Endothelial cell of umbilical vein (primary cell): ENCODE measurements around the gene CD34. TPM values are rescaled to one million over a fixed set of nuclear protein-coding genes. Genes with fewer than 3 reads are reported as not detected.

ENCODE experiments used
- BruUV-seq: library from RNA; stranded (reverse); fragments of 400-500 nt; replicated peaks from 2 replicates; lab custom pipeline; 2021; lab: Mats Ljungman, UMichigan
- CTCF ChIA-PET: fragments of 300-600, 350-600 bp; sonication (Branson Sonifier 250); formaldehyde crosslinking; loops from one replicate; lab custom pipeline; 2021; ENCODE audit warnings: antibody characterized with exemption, inconsistent platforms; lab: Charles Lee
- POLR2A ChIA-PET: fragments of 300-600, 350-600 bp; sonication (Branson Sonifier 250); formaldehyde crosslinking; loops from one replicate; lab custom pipeline; 2021; ENCODE audit warnings: antibody characterized with exemption, inconsistent platforms; lab: Charles Lee
- DNase-seq: peaks from one replicate; pipeline ENCODE4 v3.0.0-alpha.2; 2011; ENCODE audit warnings: low read depth, low spot score
- FAIRE-seq: peaks from 2 replicates; lab custom pipeline; 2011; peaks lifted over from hg19 to GRCh38; lab: Jason Lieb, UNC
- H2AFZ ChIP-seq: 2 replicates; pipeline ENCODE4 v1.6.0; 2012; ENCODE audit warnings: low read depth, low read length, control low read depth, inconsistent platforms
- H3K27ac ChIP-seq: 2 replicates; pipeline ENCODE4 v1.5.1; 2011; ENCODE audit warnings: low read depth, mild to moderate bottlenecking, control low read depth, low read length, moderate library complexity; ENCODE audit not compliant: insufficient read depth
- H3K27me3 ChIP-seq, 2 experiments: 2 replicates each; pipeline versions ENCODE4 v1.6.0 to v1.6.1; 2011; ENCODE audit warnings: low read length in 2 of 2, mixed read lengths in 1 of 2; ENCODE audit not compliant: control insufficient read depth in 2 of 2, insufficient read depth in 2 of 2
- H3K36me3 ChIP-seq, 2 experiments: 2 replicates in 1 of 2; 3 replicates in 1 of 2; pipeline ENCODE4 v1.5.1; 2011; ENCODE audit warnings: low read length in 2 of 2, mild to moderate bottlenecking in 1 of 2, moderate library complexity in 1 of 2; ENCODE audit not compliant: control insufficient read depth in 2 of 2, insufficient read depth in 2 of 2; ENCODE audit errors: extremely low read depth in 1 of 2
- H3K4me1 ChIP-seq: 3 replicates; pipeline ENCODE4 v1.5.1; 2011; ENCODE audit warnings: mild to moderate bottlenecking, low read length; ENCODE audit not compliant: control insufficient read depth, insufficient read depth; ENCODE audit errors: extremely low read depth
- H3K4me2 ChIP-seq: 2 replicates; pipeline ENCODE4 v1.6.1; 2011; ENCODE audit warnings: low read length, control low read depth, mixed read lengths; ENCODE audit not compliant: insufficient read depth
- H3K4me3 ChIP-seq, 3 experiments: fragments of 200-600 bp in 1 of 3; sonication (generic), shearing (Covaris generic) in 1 of 3; replicated peaks in 1 of 3; 2 replicates each; pipeline ENCODE4 v1.5.1; 2011 to 2016; ENCODE audit warnings: control low read depth in 3 of 3, low read length in 3 of 3, mild to moderate bottlenecking in 2 of 3, inconsistent platforms in 1 of 3, low read depth in 1 of 3, moderate library complexity in 1 of 3; ENCODE audit not compliant: insufficient read depth in 1 of 3
- H3K79me2 ChIP-seq: 2 replicates; pipeline ENCODE4 v1.6.0; 2012; ENCODE audit warnings: low read length, inconsistent platforms; ENCODE audit not compliant: control insufficient read depth, insufficient read depth
- H3K9ac ChIP-seq: replicated peaks from 2 replicates; pipeline ENCODE3; 2011; ENCODE audit warnings: low read length, control low read depth; ENCODE audit not compliant: insufficient read depth; ENCODE audit errors: extremely low read depth
- H3K9me1 ChIP-seq: replicated peaks from 3 replicates; pipeline ENCODE4 v1.6.0; 2011; ENCODE audit warnings: mild to moderate bottlenecking, low read length; ENCODE audit not compliant: control insufficient read depth, insufficient read depth; ENCODE audit errors: extremely low read depth
- H3K9me3 ChIP-seq: replicated peaks from 2 replicates; pipeline ENCODE4 v1.5.1; 2012; ENCODE audit warnings: low read length, inconsistent platforms; ENCODE audit not compliant: control insufficient read depth, insufficient read depth
- H4K20me1 ChIP-seq: replicated peaks from 2 replicates; pipeline ENCODE3; 2011; ENCODE audit warnings: mild to moderate bottlenecking, low read length; ENCODE audit not compliant: control insufficient read depth, insufficient read depth; ENCODE audit errors: extremely low read depth
- EZH2 ChIP-seq: IDR thresholded peaks from 2 replicates; pipeline ENCODE4 v1.6.1; 2012; ENCODE audit warnings: borderline replicate concordance, low read depth, mild to moderate bottlenecking, moderate library complexity, low read length, inconsistent platforms; ENCODE audit not compliant: severe bottlenecking
- FOS ChIP-seq: IDR thresholded peaks from 2 replicates; pipeline ENCODE4 v1.6.1; 2011; ENCODE audit warnings: mild to moderate bottlenecking, low read length, moderate library complexity, borderline replicate concordance; ENCODE audit not compliant: insufficient read depth
- GATA2 ChIP-seq: IDR thresholded peaks from 2 replicates; pipeline ENCODE4 v1.7.0; 2011; ENCODE audit warnings: low read depth, mild to moderate bottlenecking, moderate library complexity, mixed read lengths, low read length; ENCODE audit not compliant: insufficient read length, insufficient read depth
- JUN ChIP-seq: IDR thresholded peaks from 2 replicates; pipeline ENCODE4 v1.6.1; 2011; ENCODE audit warnings: borderline replicate concordance, low read depth; ENCODE audit not compliant: insufficient read length, insufficient read depth
- MYC ChIP-seq: IDR thresholded peaks from one replicate; pipeline ENCODE4 v1.6.1; 2011; ENCODE audit warnings: mild to moderate bottlenecking, low read depth, low read length
- POLR2A ChIP-seq: IDR thresholded peaks from 2 replicates; pipeline ENCODE4 v1.6.1; 2012; ENCODE audit warnings: low read depth, mild to moderate bottlenecking, control low read depth, low read length
- POLR2AphosphoS5 ChIP-seq: IDR thresholded peaks from 2 replicates; pipeline ENCODE4 v1.6.1; 2012; ENCODE audit warnings: low read depth, mild to moderate bottlenecking, control low read depth, low read length, moderate library complexity; ENCODE audit not compliant: insufficient read depth
- dilution Hi-C: fragments of 300-500 bp; cut with MboI; formaldehyde crosslinking; loops from one replicate; pipeline ENCODE4 v1.15.0; 2019; ENCODE audit warnings: low sequenced_read_pairs; ENCODE audit not compliant: extremely low pct_ligation_motif_present
- intact Hi-C: fragments of 100-400 bp; cut with micrococcal nuclease; formaldehyde crosslinking; loops from one replicate; pipeline ENCODE4 v1.10.0; 2022
- polyA plus RNA-seq, 4 experiments: library from polyadenylated mRNA; depleted of rRNA in 3 of 4; stranded (reverse) in 3 of 4; unstranded in 1 of 4; fragments of >200 nt; gene quantifications; 2 replicates each; pipeline versions ENCODE4 v1.2.1 to v1.2.3, GENCODE V29; 2011 to 2012; ENCODE audit warnings: missing spikeins in 1 of 4
- total RNA-seq: library from RNA; stranded (reverse); gene quantifications from 2 replicates; pipeline ENCODE4 v1.2.3, GENCODE V29; 2021
- TF ChIP-seq, protein P1 (sequence below), 2 donors: IDR thresholded peaks; 1 replicate in 1 of 2; 2 replicates in 1 of 2; pipeline ENCODE4 v1.5.1; 2011; ENCODE audit warnings: low read length in 2 of 2, mild to moderate bottlenecking in 2 of 2, moderate library complexity in 2 of 2, control low read depth in 1 of 2, inconsistent platforms in 1 of 2, low read depth in 1 of 2; ENCODE audit not compliant: insufficient read depth in 1 of 2; ENCODE audit errors: extremely low read depth in 1 of 2
- TF ChIP-seq, protein P2 (sequence below): IDR thresholded peaks from 2 replicates; pipeline ENCODE4 v1.6.1; 2011; ENCODE audit not compliant: insufficient read depth, insufficient read length

The CD34 gene
- total and polyA plus RNA-seq, 2 donors (not counting 3 experiments of a cell fraction or from before 2014, with no cell fraction given) = 102 to 174 TPM

- Histone ChIP-seq H2AFZ (no peak overlapping the region), H3K4me3 (no peak overlapping the region), H3K4me1 (no peaks in the 10 kb centered on the region), H3K27me3 (no peaks in the 10 kb centered on the region), H3K36me3 (peaks cover 0 to 4% of the 10 kb centered on the region in 2 experiments), H4K20me1 (no peaks in the 10 kb centered on the region), H3K4me2 (no peak overlapping the region), H3K9ac (no peak overlapping the region), H3K79me2 (peaks cover 55% of the 10 kb centered on the region), H3K9me3 (no peaks in the 10 kb centered on the region), H3K9me1 (no peaks in the 10 kb centered on the region), H3K27ac (no peak overlapping the region)
- dilution Hi-C loops = no loop called here
- intact Hi-C loops = no loop called here
- ChIA-PET CTCF (interaction anchor here (1.0 to 21.9 kb wide), 4 partner anchors 13 to 126 kb away, joined by 3 to 634 read pairs (median 4); no protein-coding TSS in a partner anchor), POLR2A (no interaction called here)
- DNase-seq = no peak
- FAIRE-seq = no peak
- TF ChIP-seq JUN = no peak
- no TSS peak for BruUV-seq
These were observed 74.2 kb downstream of the CD34 start for GRCh38 chr1:207836591-207837347.

DNA sequence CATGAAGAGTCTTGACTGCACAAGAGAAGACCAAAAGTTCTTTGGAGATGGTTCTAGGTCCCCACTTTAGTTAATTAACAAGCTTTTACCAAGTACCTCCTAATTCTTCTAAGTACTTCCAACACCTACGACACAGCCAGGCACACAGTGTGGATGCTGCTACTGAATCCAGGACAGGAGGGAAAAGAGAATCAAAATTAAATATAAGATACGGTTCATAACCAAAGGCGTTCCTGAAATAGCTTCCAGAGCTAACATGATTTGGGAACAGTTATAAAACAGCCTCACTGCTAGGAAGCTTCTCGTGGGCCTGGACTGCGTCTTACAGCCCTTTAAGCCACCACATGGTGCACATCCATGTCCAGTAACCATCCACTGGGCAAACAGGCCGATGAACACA lies 75.0 kb downstream of the CD34 start:
- Histone ChIP-seq H3K36me3 (peaks cover 0 to 3% of the 10 kb centered on the region in 2 experiments), H3K9ac (no peak overlapping the region), H3K79me2 (peaks cover 58% of the 10 kb centered on the region), H3K4me1 (no peaks in the 10 kb centered on the region), H4K20me1 (no peaks in the 10 kb centered on the region), H3K9me1 (no peaks in the 10 kb centered on the region), H3K9me3 (no peaks in the 10 kb centered on the region), H3K27me3 (no peaks in the 10 kb centered on the region), H3K4me2 (no peak overlapping the region), H2AFZ (no peak overlapping the region), H3K27ac (no peak overlapping the region), H3K4me3 (no peak overlapping the region)
- no peak for DNase-seq
- BruUV-seq = no TSS peak
- TF ChIP-seq JUN (no peak), FOS (no peak), EZH2 (no peak), POLR2AphosphoS5 (no peak), MYC (no peak), POLR2A (no peak), GATA2 (no peak)
- TF ChIP-seq, protein P1, sequence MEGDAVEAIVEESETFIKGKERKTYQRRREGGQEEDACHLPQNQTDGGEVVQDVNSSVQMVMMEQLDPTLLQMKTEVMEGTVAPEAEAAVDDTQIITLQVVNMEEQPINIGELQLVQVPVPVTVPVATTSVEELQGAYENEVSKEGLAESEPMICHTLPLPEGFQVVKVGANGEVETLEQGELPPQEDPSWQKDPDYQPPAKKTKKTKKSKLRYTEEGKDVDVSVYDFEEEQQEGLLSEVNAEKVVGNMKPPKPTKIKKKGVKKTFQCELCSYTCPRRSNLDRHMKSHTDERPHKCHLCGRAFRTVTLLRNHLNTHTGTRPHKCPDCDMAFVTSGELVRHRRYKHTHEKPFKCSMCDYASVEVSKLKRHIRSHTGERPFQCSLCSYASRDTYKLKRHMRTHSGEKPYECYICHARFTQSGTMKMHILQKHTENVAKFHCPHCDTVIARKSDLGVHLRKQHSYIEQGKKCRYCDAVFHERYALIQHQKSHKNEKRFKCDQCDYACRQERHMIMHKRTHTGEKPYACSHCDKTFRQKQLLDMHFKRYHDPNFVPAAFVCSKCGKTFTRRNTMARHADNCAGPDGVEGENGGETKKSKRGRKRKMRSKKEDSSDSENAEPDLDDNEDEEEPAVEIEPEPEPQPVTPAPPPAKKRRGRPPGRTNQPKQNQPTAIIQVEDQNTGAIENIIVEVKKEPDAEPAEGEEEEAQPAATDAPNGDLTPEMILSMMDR (IDR thresholded peaks at IDR 0.05; ENCODE audit: extremely low read depth in 1 of 2, insufficient read depth in 1 of 2, low read depth in 1 of 2, low read length in 2 of 2) = no peak
- TF ChIP-seq, protein P2, sequence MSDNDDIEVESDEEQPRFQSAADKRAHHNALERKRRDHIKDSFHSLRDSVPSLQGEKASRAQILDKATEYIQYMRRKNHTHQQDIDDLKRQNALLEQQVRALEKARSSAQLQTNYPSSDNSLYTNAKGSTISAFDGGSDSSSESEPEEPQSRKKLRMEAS = no peak
- intact Hi-C loops = no loop called here
- dilution Hi-C loops = no loop called here
- no peak for FAIRE-seq
- CTCF ChIA-PET = interaction anchor here (1.0 to 21.9 kb wide), 4 partner anchors 12 to 127 kb away, joined by 3 to 634 read pairs (median 4); no protein-coding TSS in a partner anchor
- POLR2A ChIA-PET = interaction anchor here (0.7 kb wide), 1 partner anchor 12 kb away, joined by 3 read pairs; no protein-coding TSS in a partner anchor
